Astrocyte of the spinal cord (primary cell): ENCODE results near the gene FZD2.

Experiments
- DNase-seq: peaks from one replicate; pipeline ENCODE4 v3.0.0; 2011; ENCODE audit warnings: low read depth, low spot score
- H3K4me3 ChIP-seq: 2 replicates; pipeline ENCODE4 v1.5.1; 2011; ENCODE audit warnings: low read depth, mild to moderate bottlenecking, low read length, moderate library complexity
- CTCF ChIP-seq: IDR thresholded peaks from 2 replicates; pipeline ENCODE4 v1.5.1; 2012; ENCODE audit warnings: low read depth, mild to moderate bottlenecking, low read length, inconsistent platforms
- in situ Hi-C: cut with HindIII; loops from 2 replicates; pipeline ENCODE4 v1.10.0; 2017; ENCODE audit warnings: low sequenced_read_pairs

Gene FZD2

GRCh38 chr17:44595216-44595775 is 38.0 kb downstream of the FZD2 start:
- no peak for DNase-seq
- no peak overlapping the region for H3K4me3 ChIP-seq
- no peak for TF ChIP-seq CTCF
- in situ Hi-C loops: no loop called here

- no peak overlapping the region for H3K4me3 ChIP-seq
- DNase-seq: no peak
- TF ChIP-seq CTCF: no peak
- in situ Hi-C loops: no loop called here
Observed at GRCh38 chr17:44598329-44598728, 41.0 kb downstream of the FZD2 start.

- H3K4me3 ChIP-seq: no peak overlapping the region
- DNase-seq: no peak
- in situ Hi-C loops: no loop called here
- TF ChIP-seq CTCF: no peak
Observed at GRCh38 chr17:44598932-44599297, 41.6 kb downstream of the FZD2 start.

GRCh38 chr17:44599298-44600175 is 42.3 kb downstream of the FZD2 start:
- H3K4me3 ChIP-seq: no peak overlapping the region
- TF ChIP-seq CTCF: no peak
- in situ Hi-C loops: no loop called here
- peak; percentile 98 for DNase-seq

GRCh38 chr17:44601539-44601938 is 44.3 kb downstream of the FZD2 start:
- no peak overlapping the region for H3K4me3 ChIP-seq
- no peak for TF ChIP-seq CTCF
- in situ Hi-C loops: no loop called here

GRCh38 chr17:44601973-44602372 is 44.7 kb downstream of the FZD2 start:
- H3K4me3 ChIP-seq: no peak overlapping the region
- in situ Hi-C loops: no loop called here
- no peak for TF ChIP-seq CTCF
- peak; percentile 28 for DNase-seq

More at GRCh38 chr17:44601539-44601938, 44.3 kb downstream of the FZD2 start:
- DNase-seq: peak; percentile 40
